Measurements from ENCODE around the gene HDLBP.

GRCh38 chr2:241350530-241350877, 35.0 kb upstream of the HDLBP start:
- no peak for TF ChIP-seq REST (IDR thresholded peaks at IDR 0.05; ENCODE audit: insufficient read depth in 1 of 2, low read depth in 2 of 2, low read length in 2 of 2)
- TF ChIP-seq TAF1 (IDR thresholded peaks at IDR 0.05; ENCODE audit: borderline replicate concordance, insufficient read depth, low read length) = no peak
- TF ChIP-seq POLR2AphosphoS5 (IDR thresholded peaks at IDR 0.05; ENCODE audit: low read depth, low read length) = no peak
- TF ChIP-seq SIN3A (IDR thresholded peaks at IDR 0.05; ENCODE audit: borderline replicate concordance, insufficient read depth, low read length) = no peak
- no peak for TF ChIP-seq FOXP2 (optimal IDR thresholded peaks at IDR 0.05; ENCODE audit: borderline replicate concordance, extremely low read depth, extremely low read length, insufficient read depth)

All from PFSK-1 (cell line).